K562 (cell line): ENCODE results near the gene DCAF5.

Experiments used
- ILF3 ChIP-seq: fragments of 450-650 bp; IDR thresholded peaks from 2 replicates; pipeline ENCODE4 v1.6.1; 2018; ENCODE audit warnings: antibody characterized with exemption, mild to moderate bottlenecking, moderate library complexity, borderline replicate concordance
- MYC ChIP-seq, 2 experiments: fragments of 250-450 bp in 1 of 2; sonication (Bioruptor Pico) in 1 of 2; IDR thresholded peaks; 2 replicates each; pipeline versions ENCODE4 v1.5.1 to v1.6.1; 2012 to 2021; ENCODE audit warnings: low read depth in 2 of 2, borderline replicate concordance in 1 of 2, improper control_type of control experiment in 1 of 2, low read length in 1 of 2, mild to moderate bottlenecking in 1 of 2, moderate library complexity in 1 of 2
- POLR2A ChIP-seq: fragments of 450-650 bp; conservative IDR thresholded peaks from 2 replicates; pipeline ENCODE4 v1.6.1; 2016
- SNRNP70 ChIP-seq: fragments of 200-400 bp; formaldehyde crosslinking; optimal IDR thresholded peaks from 2 replicates; pipeline ENCODE3; 2017; ENCODE audit warnings: low read depth, low read length
- ZNF165 ChIP-seq: fragments of 250-450 bp; sonication (Bioruptor Pico); IDR thresholded peaks from 2 replicates; pipeline ENCODE4 v1.4.0; 2020; ENCODE audit warnings: borderline replicate concordance
- ZNF217 ChIP-seq: sonication (generic); formaldehyde crosslinking; IDR thresholded peaks from 2 replicates; pipeline ENCODE4 v1.8.0; 2022; ENCODE audit warnings: mild to moderate bottlenecking, missing genetic modification reagents

- TF ChIP-seq ZNF217 (CRISPR knock-in tag), result no peak
- TF ChIP-seq ILF3, result no peak
- TF ChIP-seq ZNF165 (CRISPR knock-in tag), result no peak
- no peak for TF ChIP-seq MYC (IDR thresholded peaks at IDR 0.05; ENCODE audit: low read depth, low read length)
- TF ChIP-seq MYC (CRISPR knock-in tag; IDR thresholded peaks at IDR 0.05; ENCODE audit: borderline replicate concordance, low read depth), result no peak
- TF ChIP-seq POLR2A, result no peak
- TF ChIP-seq SNRNP70, result no peak
These were observed 144.5 kb downstream of the DCAF5 start for GRCh38 chr14:69008421-69008884.
